GM23338 (cell line): ENCODE results near the gene TASP1. TPM values are rescaled to one million over a fixed set of nuclear protein-coding genes. Genes with fewer than 3 reads are reported as not detected.

ENCODE experiments used
- ATAC-seq: fragments of 200-7000 bp; cut with Tn5 transposase; 3 replicates; pipeline ENCODE4 v1.9.1; 2020
- DNase-seq: peaks from one replicate; pipeline ENCODE4 v3.0.0-alpha.2; 2015; ENCODE audit warnings: low spot score
- H2AFZ ChIP-seq: fragments of 200-600 bp; sonication (generic); 2 replicates; pipeline ENCODE4 v1.8.0; 2016; ENCODE audit warnings: antibody characterized with exemption, mild to moderate bottlenecking, moderate library complexity
- H3F3A ChIP-seq: fragments of 200-600 bp; sonication (generic); replicated peaks from 2 replicates; pipeline ENCODE4 v1.8.0; 2017; ENCODE audit warnings: antibody characterized with exemption, mixed run types, low read depth
- H3K27ac ChIP-seq: fragments of 200-600 bp; sonication (generic); 2 replicates; pipeline ENCODE4 v1.6.1; 2016; ENCODE audit warnings: low read depth
- H3K27me3 ChIP-seq: fragments of 200-600 bp; sonication (generic); 2 replicates; pipeline ENCODE4 v1.8.0; 2016; ENCODE audit warnings: mild to moderate bottlenecking, mixed run types, moderate library complexity; ENCODE audit not compliant: insufficient read depth
- H3K36me3 ChIP-seq: fragments of 200-600 bp; sonication (generic); 2 replicates; pipeline ENCODE4 v1.8.0; 2016; ENCODE audit warnings: mild to moderate bottlenecking; ENCODE audit not compliant: insufficient read depth
- H3K4me1 ChIP-seq: fragments of 200-600 bp; sonication (generic); 2 replicates; pipeline ENCODE4 v1.8.0; 2016; ENCODE audit warnings: mild to moderate bottlenecking, moderate library complexity; ENCODE audit not compliant: insufficient read depth
- H3K4me2 ChIP-seq: fragments of 200-600 bp; sonication (generic); 2 replicates; pipeline ENCODE4 v1.7.1; 2017; ENCODE audit warnings: mixed run types
- H3K4me3 ChIP-seq: fragments of 200-600 bp; sonication (generic); 2 replicates; pipeline ENCODE4 v1.6.1; 2016; ENCODE audit warnings: mixed run types
- H3K79me2 ChIP-seq: fragments of 200-600 bp; sonication (generic); replicated peaks from 2 replicates; pipeline ENCODE4 v1.8.0; 2017; ENCODE audit warnings: mild to moderate bottlenecking; ENCODE audit not compliant: insufficient read depth
- H3K9me2 ChIP-seq: fragments of 200-600 bp; sonication (generic); 2 replicates; pipeline ENCODE4 v1.8.0; 2017; ENCODE audit not compliant: insufficient read depth
- H4K20me1 ChIP-seq: fragments of 200-600 bp; sonication (generic); replicated peaks from 2 replicates; pipeline ENCODE4 v1.8.0; 2017; ENCODE audit warnings: mild to moderate bottlenecking; ENCODE audit not compliant: insufficient read depth
- H3K27ac Mint-ChIP-seq: 2 replicates; pipeline ENCODE4 v1.8.0; 2020; ENCODE audit warnings: inconsistent platforms, mild to moderate bottlenecking, moderate library complexity, mixed read lengths
- H3K27me3 Mint-ChIP-seq: 3 replicates; pipeline ENCODE4 v1.8.0; 2022; ENCODE audit warnings: low read depth, mild to moderate bottlenecking, moderate library complexity, mixed read lengths, inconsistent platforms; ENCODE audit not compliant: insufficient read depth, poor library complexity
- H3K36me3 Mint-ChIP-seq: 3 replicates; pipeline ENCODE4 v1.8.0; 2021; ENCODE audit warnings: low read depth, mild to moderate bottlenecking, inconsistent platforms, moderate library complexity, mixed read lengths
- H3K4me1 Mint-ChIP-seq: 3 replicates; pipeline ENCODE4 v1.8.0; 2020; ENCODE audit warnings: mild to moderate bottlenecking, inconsistent platforms, mixed read lengths
- H3K4me3 Mint-ChIP-seq: 3 replicates; pipeline ENCODE4 v1.8.0; 2021; ENCODE audit warnings: moderate library complexity, mild to moderate bottlenecking, inconsistent platforms, mixed read lengths
- H3K9me3 Mint-ChIP-seq: 3 replicates; pipeline ENCODE4 v1.8.0; 2020; ENCODE audit warnings: moderate library complexity, mild to moderate bottlenecking, inconsistent platforms, mixed read lengths
- ETS1 ChIP-seq: IDR thresholded peaks from 2 replicates; pipeline ENCODE4 v1.6.1; 2016; ENCODE audit warnings: antibody characterized with exemption
- EZH2 ChIP-seq: fragments of 200-600 bp; sonication (generic); IDR thresholded peaks from one replicate; pipeline ENCODE4 v1.8.0; 2017; ENCODE audit warnings: antibody characterized with exemption, mild to moderate bottlenecking, low read depth; ENCODE audit not compliant: unreplicated experiment
- JUNB ChIP-seq: IDR thresholded peaks from one replicate; pipeline ENCODE4 v1.6.1; 2016; ENCODE audit warnings: antibody characterized with exemption; ENCODE audit not compliant: unreplicated experiment
- POLR2AphosphoS5 ChIP-seq: IDR thresholded peaks from 2 replicates; pipeline ENCODE4 v1.6.1; 2016; ENCODE audit warnings: antibody characterized with exemption, low read depth
- REST ChIP-seq: IDR thresholded peaks from one replicate; pipeline ENCODE4 v1.6.1; 2018; ENCODE audit warnings: antibody characterized with exemption; ENCODE audit not compliant: unreplicated experiment
- STAT1 ChIP-seq: IDR thresholded peaks from one replicate; pipeline ENCODE4 v1.6.1; 2016; ENCODE audit warnings: antibody characterized with exemption; ENCODE audit not compliant: unreplicated experiment
- ZNF114 ChIP-seq: fragments of 250-450 bp; sonication (Bioruptor Pico); IDR thresholded peaks from 2 replicates; pipeline ENCODE4 v1.5.0; 2020; ENCODE audit warnings: mild to moderate bottlenecking, moderate library complexity
- ZNF331 ChIP-seq: fragments of 250-450 bp; sonication (Bioruptor Pico); IDR thresholded peaks from 2 replicates; pipeline ENCODE4 v1.5.0; 2020; ENCODE audit warnings: low read depth, mild to moderate bottlenecking, moderate library complexity
- polyA plus RNA-seq: library from polyadenylated mRNA; unstranded; fragments of >200 nt; fragmentation: Nextera tagmentation; extraction: Ambion mirVana; gene quantifications from 2 replicates; pipeline ENCODE4 v1.2.1, GENCODE V29; 2016
- total RNA-seq: library from RNA; depleted of rRNA; stranded (reverse); fragments of >200 nt; shearing (Covaris generic); gene quantifications from 2 replicates; pipeline ENCODE4 v1.2.3, GENCODE V29; 2014
- TF ChIP-seq, protein P1 (sequence below): fragments of 250-450 bp; sonication (Bioruptor Pico); IDR thresholded peaks from 2 replicates; pipeline ENCODE4 v1.5.0; 2020; ENCODE audit warnings: mild to moderate bottlenecking, moderate library complexity
- TF ChIP-seq, protein P2 (sequence below), 2 experiments: fragments of 200-600 bp in 1 of 2; sonication (generic) in 1 of 2; conservative IDR thresholded peaks; 2 replicates each; pipeline versions ENCODE4 v1.5.1 to v1.6.1; 2016 to 2017; ENCODE audit warnings: antibody characterized with exemption in 2 of 2, low read depth in 2 of 2, mild to moderate bottlenecking in 2 of 2, moderate library complexity in 1 of 2

Gene TASP1
- total and polyA plus RNA-seq, 2 experiments from 2014 or later, result 9.7 to 9.8 TPM

- no peaks in the 10 kb centered on the region for H3K27me3 ChIP-seq
- H3K4me3 ChIP-seq, result no peak overlapping the region
- Mint-ChIP-seq H3K4me3 (no peak overlapping the region), H3K27me3 (no peaks in the 10 kb centered on the region), H3K27ac (no peak overlapping the region), H3K9me3 (no peaks in the 10 kb centered on the region), H3K4me1 (peaks cover 5% of the 10 kb centered on the region; the same call in 1 of the 3 replicates), H3K36me3 (no peaks in the 10 kb centered on the region)
- no peaks in the 10 kb centered on the region for H3K9me2 ChIP-seq
- H3F3A ChIP-seq, result no peaks in the 10 kb centered on the region
- no peak overlapping the region for H3K27ac ChIP-seq
- no peaks in the 10 kb centered on the region for H3K79me2 ChIP-seq
- TF ChIP-seq ZNF114 (CRISPR knock-in tag), result no peak
- no peak for TF ChIP-seq JUNB
- TF ChIP-seq ZNF331 (CRISPR knock-in tag), result no peak
- no peak for ATAC-seq
- no peak overlapping the region for H3K4me2 ChIP-seq
- H3K36me3 ChIP-seq, result no peaks in the 10 kb centered on the region
- H2AFZ ChIP-seq, result no peak overlapping the region
- no peaks in the 10 kb centered on the region for H3K4me1 ChIP-seq
- no peaks in the 10 kb centered on the region for H4K20me1 ChIP-seq
- no peak for DNase-seq
These were observed 235.3 kb downstream of the TASP1 start for GRCh38 chr20:13403453-13403852.

- no peaks in the 10 kb centered on the region for H3K9me3 Mint-ChIP-seq
- Histone ChIP-seq H3K27ac (no peak overlapping the region), H3K4me3 (no peak overlapping the region), H3K36me3 (no peaks in the 10 kb centered on the region), H3K79me2 (no peaks in the 10 kb centered on the region), H2AFZ (no peak overlapping the region), H3F3A (no peaks in the 10 kb centered on the region), H3K4me1 (no peaks in the 10 kb centered on the region), H3K27me3 (no peaks in the 10 kb centered on the region), H3K4me2 (no peak overlapping the region), H3K9me2 (no peaks in the 10 kb centered on the region), H4K20me1 (no peaks in the 10 kb centered on the region)
- no peak overlapping the region for H3K4me3 Mint-ChIP-seq
- no peak overlapping the region for H3K27ac Mint-ChIP-seq
- H3K36me3 Mint-ChIP-seq, result no peaks in the 10 kb centered on the region
- no peaks in the 10 kb centered on the region for H3K27me3 Mint-ChIP-seq
- ATAC-seq, result no peak
- DNase-seq, result no peak
- peaks cover 7% of the 10 kb centered on the region; the same call in 1 of the 3 replicates for H3K4me1 Mint-ChIP-seq
- TF ChIP-seq ETS1 (no peak), STAT1 (no peak), EZH2 (no peak), ZNF331 (CRISPR knock-in tag) (no peak), REST (no peak), POLR2AphosphoS5 (no peak)
- TF ChIP-seq, protein P1, sequence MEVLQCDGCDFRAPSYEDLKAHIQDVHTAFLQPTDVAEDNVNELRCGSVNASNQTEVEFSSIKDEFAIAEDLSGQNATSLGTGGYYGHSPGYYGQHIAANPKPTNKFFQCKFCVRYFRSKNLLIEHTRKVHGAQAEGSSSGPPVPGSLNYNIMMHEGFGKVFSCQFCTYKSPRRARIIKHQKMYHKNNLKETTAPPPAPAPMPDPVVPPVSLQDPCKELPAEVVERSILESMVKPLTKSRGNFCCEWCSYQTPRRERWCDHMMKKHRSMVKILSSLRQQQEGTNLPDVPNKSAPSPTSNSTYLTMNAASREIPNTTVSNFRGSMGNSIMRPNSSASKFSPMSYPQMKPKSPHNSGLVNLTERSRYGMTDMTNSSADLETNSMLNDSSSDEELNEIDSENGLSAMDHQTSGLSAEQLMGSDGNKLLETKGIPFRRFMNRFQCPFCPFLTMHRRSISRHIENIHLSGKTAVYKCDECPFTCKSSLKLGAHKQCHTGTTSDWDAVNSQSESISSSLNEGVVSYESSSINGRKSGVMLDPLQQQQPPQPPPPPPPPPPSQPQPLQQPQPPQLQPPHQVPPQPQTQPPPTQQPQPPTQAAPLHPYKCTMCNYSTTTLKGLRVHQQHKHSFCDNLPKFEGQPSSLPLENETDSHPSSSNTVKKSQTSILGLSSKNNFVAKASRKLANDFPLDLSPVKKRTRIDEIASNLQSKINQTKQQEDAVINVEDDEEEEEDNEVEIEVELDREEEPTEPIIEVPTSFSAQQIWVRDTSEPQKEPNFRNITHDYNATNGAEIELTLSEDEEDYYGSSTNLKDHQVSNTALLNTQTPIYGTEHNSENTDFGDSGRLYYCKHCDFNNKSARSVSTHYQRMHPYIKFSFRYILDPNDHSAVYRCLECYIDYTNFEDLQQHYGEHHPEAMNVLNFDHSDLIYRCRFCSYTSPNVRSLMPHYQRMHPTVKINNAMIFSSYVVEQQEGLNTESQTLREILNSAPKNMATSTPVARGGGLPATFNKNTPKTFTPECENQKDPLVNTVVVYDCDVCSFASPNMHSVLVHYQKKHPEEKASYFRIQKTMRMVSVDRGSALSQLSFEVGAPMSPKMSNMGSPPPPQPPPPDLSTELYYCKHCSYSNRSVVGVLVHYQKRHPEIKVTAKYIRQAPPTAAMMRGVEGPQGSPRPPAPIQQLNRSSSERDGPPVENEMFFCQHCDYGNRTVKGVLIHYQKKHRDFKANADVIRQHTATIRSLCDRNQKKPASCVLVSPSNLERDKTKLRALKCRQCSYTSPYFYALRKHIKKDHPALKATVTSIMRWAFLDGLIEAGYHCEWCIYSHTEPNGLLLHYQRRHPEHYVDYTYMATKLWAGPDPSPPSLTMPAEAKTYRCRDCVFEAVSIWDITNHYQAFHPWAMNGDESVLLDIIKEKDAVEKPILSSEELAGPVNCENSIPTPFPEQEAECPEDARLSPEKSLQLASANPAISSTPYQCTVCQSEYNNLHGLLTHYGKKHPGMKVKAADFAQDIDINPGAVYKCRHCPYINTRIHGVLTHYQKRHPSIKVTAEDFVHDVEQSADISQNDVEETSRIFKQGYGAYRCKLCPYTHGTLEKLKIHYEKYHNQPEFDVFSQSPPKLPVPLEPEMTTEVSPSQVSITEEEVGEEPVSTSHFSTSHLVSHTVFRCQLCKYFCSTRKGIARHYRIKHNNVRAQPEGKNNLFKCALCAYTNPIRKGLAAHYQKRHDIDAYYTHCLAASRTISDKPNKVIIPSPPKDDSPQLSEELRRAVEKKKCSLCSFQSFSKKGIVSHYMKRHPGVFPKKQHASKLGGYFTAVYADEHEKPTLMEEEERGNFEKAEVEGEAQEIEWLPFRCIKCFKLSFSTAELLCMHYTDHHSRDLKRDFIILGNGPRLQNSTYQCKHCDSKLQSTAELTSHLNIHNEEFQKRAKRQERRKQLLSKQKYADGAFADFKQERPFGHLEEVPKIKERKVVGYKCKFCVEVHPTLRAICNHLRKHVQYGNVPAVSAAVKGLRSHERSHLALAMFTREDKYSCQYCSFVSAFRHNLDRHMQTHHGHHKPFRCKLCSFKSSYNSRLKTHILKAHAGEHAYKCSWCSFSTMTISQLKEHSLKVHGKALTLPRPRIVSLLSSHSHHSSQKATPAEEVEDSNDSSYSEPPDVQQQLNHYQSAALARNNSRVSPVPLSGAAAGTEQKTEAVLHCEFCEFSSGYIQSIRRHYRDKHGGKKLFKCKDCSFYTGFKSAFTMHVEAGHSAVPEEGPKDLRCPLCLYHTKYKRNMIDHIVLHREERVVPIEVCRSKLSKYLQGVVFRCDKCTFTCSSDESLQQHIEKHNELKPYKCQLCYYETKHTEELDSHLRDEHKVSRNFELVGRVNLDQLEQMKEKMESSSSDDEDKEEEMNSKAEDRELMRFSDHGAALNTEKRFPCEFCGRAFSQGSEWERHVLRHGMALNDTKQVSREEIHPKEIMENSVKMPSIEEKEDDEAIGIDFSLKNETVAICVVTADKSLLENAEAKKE (CRISPR knock-in tag), result no peak
- TF ChIP-seq, protein P2, sequence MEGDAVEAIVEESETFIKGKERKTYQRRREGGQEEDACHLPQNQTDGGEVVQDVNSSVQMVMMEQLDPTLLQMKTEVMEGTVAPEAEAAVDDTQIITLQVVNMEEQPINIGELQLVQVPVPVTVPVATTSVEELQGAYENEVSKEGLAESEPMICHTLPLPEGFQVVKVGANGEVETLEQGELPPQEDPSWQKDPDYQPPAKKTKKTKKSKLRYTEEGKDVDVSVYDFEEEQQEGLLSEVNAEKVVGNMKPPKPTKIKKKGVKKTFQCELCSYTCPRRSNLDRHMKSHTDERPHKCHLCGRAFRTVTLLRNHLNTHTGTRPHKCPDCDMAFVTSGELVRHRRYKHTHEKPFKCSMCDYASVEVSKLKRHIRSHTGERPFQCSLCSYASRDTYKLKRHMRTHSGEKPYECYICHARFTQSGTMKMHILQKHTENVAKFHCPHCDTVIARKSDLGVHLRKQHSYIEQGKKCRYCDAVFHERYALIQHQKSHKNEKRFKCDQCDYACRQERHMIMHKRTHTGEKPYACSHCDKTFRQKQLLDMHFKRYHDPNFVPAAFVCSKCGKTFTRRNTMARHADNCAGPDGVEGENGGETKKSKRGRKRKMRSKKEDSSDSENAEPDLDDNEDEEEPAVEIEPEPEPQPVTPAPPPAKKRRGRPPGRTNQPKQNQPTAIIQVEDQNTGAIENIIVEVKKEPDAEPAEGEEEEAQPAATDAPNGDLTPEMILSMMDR (conservative IDR thresholded peaks at IDR 0.05; ENCODE audit: low read depth in 2 of 2), result no peak
These were observed 235.7 kb downstream of the TASP1 start for GRCh38 chr20:13402986-13403385.
